SK-N-SH (cell line): ENCODE data around the gene FTCD. TPM values are rescaled to one million over a fixed set of nuclear protein-coding genes. Genes with fewer than 3 reads are reported as not detected.

ENCODE experiments used
- CTCF ChIA-PET: fragments of 300-600, 350-600 bp; formaldehyde crosslinking; extraction: SDS; loops from one replicate; lab custom pipeline; 2021; lab: Yijun Ruan, JAX
- POLR2A ChIA-PET: fragments of 350-600 bp; sonication (Branson Sonifier 250); formaldehyde crosslinking; extraction: SDS; loops from one replicate; lab custom pipeline; 2020; ENCODE audit warnings: antibody characterized with exemption, inconsistent platforms; lab: Yijun Ruan, JAX
- DNase-seq: peaks from one replicate; pipeline ENCODE4 v3.0.0; 2012
- H2AFZ ChIP-seq: fragments of 200-600 bp; sonication (generic); 2 replicates; pipeline ENCODE4 v1.8.1; 2016; ENCODE audit warnings: antibody characterized with exemption, mild to moderate bottlenecking, low read depth
- H3F3A ChIP-seq: fragments of 200-600 bp; sonication (generic); replicated peaks from 2 replicates; pipeline ENCODE3; 2016; ENCODE audit warnings: antibody characterized with exemption, mild to moderate bottlenecking; ENCODE audit not compliant: insufficient read depth
- H3K27ac ChIP-seq, 2 experiments: fragments of 200-500 bp in 1 of 2; fragments of 200-600 bp in 1 of 2; sonication (Bioruptor generic) in 1 of 2; sonication (generic), shearing (Covaris generic) in 1 of 2; 2 replicates each; pipeline versions ENCODE4 v1.5.1 to v1.6.1; 2014 to 2016; ENCODE audit warnings: low read depth in 2 of 2, inconsistent platforms in 1 of 2, low read length in 1 of 2, mild to moderate bottlenecking in 1 of 2, mixed read lengths in 1 of 2
- H3K27me3 ChIP-seq: fragments of 200-600 bp; sonication (generic), shearing (Covaris generic); 2 replicates; pipeline ENCODE4 v1.6.1; 2016; ENCODE audit warnings: mixed run types; ENCODE audit not compliant: insufficient read depth
- H3K36me3 ChIP-seq, 2 experiments: fragments of 200-500 bp in 1 of 2; fragments of 200-600 bp in 1 of 2; sonication (Bioruptor generic) in 1 of 2; sonication (generic) in 1 of 2; replicated peaks in 1 of 2; 2 replicates each; pipeline versions ENCODE3 to v1.5.1; 2014 to 2016; ENCODE audit warnings: low read length in 1 of 2, mild to moderate bottlenecking in 1 of 2; ENCODE audit not compliant: insufficient read depth in 2 of 2, control insufficient read depth in 1 of 2
- H3K4me1 ChIP-seq, 2 experiments: fragments of 200-500 bp in 1 of 2; fragments of 200-600 bp in 1 of 2; sonication (Bioruptor generic) in 1 of 2; sonication (generic), shearing (Covaris generic) in 1 of 2; 2 replicates each; pipeline versions ENCODE4 v1.5.1 to v1.6.1; 2014 to 2016; ENCODE audit warnings: low read depth in 1 of 2, low read length in 1 of 2, mixed run types in 1 of 2; ENCODE audit not compliant: insufficient read depth in 2 of 2, control insufficient read depth in 1 of 2
- H3K4me2 ChIP-seq: fragments of 200-600 bp; sonication (generic), shearing (Covaris generic); 2 replicates; pipeline ENCODE4 v1.6.1; 2017; ENCODE audit warnings: mixed run types
- H3K4me3 ChIP-seq, 2 experiments: fragments of 200-500 bp in 1 of 2; fragments of 200-600 bp in 1 of 2; sonication (Bioruptor generic) in 1 of 2; sonication (generic), shearing (Covaris generic) in 1 of 2; 2 replicates each; pipeline versions ENCODE4 v1.5.1 to v1.8.1; 2014 to 2016; ENCODE audit warnings: low read depth in 2 of 2, inconsistent platforms in 1 of 2, low read length in 1 of 2, mild to moderate bottlenecking in 1 of 2, mixed read lengths in 1 of 2, moderate library complexity in 1 of 2
- H3K79me2 ChIP-seq: fragments of 200-600 bp; sonication (generic); 2 replicates; pipeline ENCODE4 v1.8.1; 2017; ENCODE audit warnings: mild to moderate bottlenecking; ENCODE audit not compliant: insufficient read depth
- H3K9ac ChIP-seq: fragments of 200-600 bp; sonication (generic); 2 replicates; pipeline ENCODE4 v1.6.1; 2017; ENCODE audit warnings: mixed run types
- H3K9me2 ChIP-seq: fragments of 200-600 bp; sonication (generic); 2 replicates; pipeline ENCODE4 v1.6.1; 2017; ENCODE audit warnings: mixed run types
- H3K9me3 ChIP-seq: fragments of 200-600 bp; sonication (generic); 2 replicates; pipeline ENCODE4 v1.6.1; 2017; ENCODE audit warnings: mixed run types, mild to moderate bottlenecking, moderate library complexity
- H4K20me1 ChIP-seq: fragments of 200-600 bp; sonication (generic); 2 replicates; pipeline ENCODE4 v1.6.1; 2017; ENCODE audit warnings: mild to moderate bottlenecking, mixed run types; ENCODE audit not compliant: insufficient read depth
- EZH2phosphoT487 ChIP-seq: fragments of 200-600 bp; sonication (generic); IDR thresholded peaks from 2 replicates; pipeline ENCODE4 v1.6.1; 2017; ENCODE audit warnings: low read depth, mixed run types, mild to moderate bottlenecking, antibody characterized with exemption, moderate library complexity, borderline replicate concordance
- MXI1 ChIP-seq: IDR thresholded peaks from 2 replicates; pipeline ENCODE4 v1.6.1; 2012; ENCODE audit warnings: mild to moderate bottlenecking, low read depth, low read length, improper control_type of control experiment
- RCOR1 ChIP-seq: fragments of 150-350 bp; IDR thresholded peaks from 2 replicates; pipeline ENCODE4 v1.6.1; 2017; ENCODE audit warnings: antibody characterized with exemption, low read length
- RFX5 ChIP-seq: IDR thresholded peaks from 2 replicates; pipeline ENCODE4 v1.6.1; 2012; ENCODE audit warnings: mild to moderate bottlenecking, improper control_type of control experiment, low read length
- SMC3 ChIP-seq: IDR thresholded peaks from 2 replicates; pipeline ENCODE4 v1.6.1; 2012; ENCODE audit warnings: low read depth, low read length, improper control_type of control experiment
- WGBS: methylation state at CpG from one replicate; pipeline ENCODE4 v1.1.6; 2017; ENCODE audit warnings: low lambda C conversion rate; 5-methylcytosine and 5-hydroxymethylcytosine counted together
- polyA plus RNA-seq, 3 experiments: library from polyadenylated mRNA; depleted of rRNA; stranded (reverse); fragments of >200 nt; gene quantifications; 2 replicates each; pipeline ENCODE4 v1.2.3, GENCODE V29; 2012
- TF ChIP-seq, protein P1 (sequence below): IDR thresholded peaks from 2 replicates; pipeline ENCODE4 v1.4.0; 2012; ENCODE audit warnings: low read depth
- TF ChIP-seq, protein P2 (sequence below): IDR thresholded peaks from 2 replicates; pipeline ENCODE4 v1.4.0; 2012; ENCODE audit warnings: low read depth, borderline replicate concordance
- TF ChIP-seq, protein P3 (sequence below): fragments of 150-350 bp; IDR thresholded peaks from 2 replicates; pipeline ENCODE4 v1.6.1; 2017; ENCODE audit warnings: antibody characterized with exemption, low read length, low read depth, borderline replicate concordance
- TF ChIP-seq, protein P4 (sequence below): IDR thresholded peaks from 2 replicates; pipeline ENCODE4 v1.4.0; 2012; ENCODE audit warnings: low read depth, borderline replicate concordance
- TF ChIP-seq, protein P5 (sequence below): fragments of 150-350 bp; IDR thresholded peaks from 2 replicates; pipeline ENCODE4 v1.6.1; 2016; ENCODE audit warnings: mild to moderate bottlenecking, low read depth, low read length
- TF ChIP-seq, protein P6 (sequence below): fragments of 200-600 bp; sonication (generic); IDR thresholded peaks from 2 replicates; pipeline ENCODE4 v1.6.1; 2017; ENCODE audit warnings: antibody characterized with exemption, mild to moderate bottlenecking, moderate library complexity
- TF ChIP-seq, protein P7 (sequence below): IDR thresholded peaks from 2 replicates; pipeline ENCODE4 v1.6.1; 2012; ENCODE audit warnings: mild to moderate bottlenecking, low read depth, low read length, moderate library complexity

The FTCD gene
- polyA plus RNA-seq, 1 of the 3 experiments (the other 2 are of a cell fraction): 0.33 TPM

DNA sequence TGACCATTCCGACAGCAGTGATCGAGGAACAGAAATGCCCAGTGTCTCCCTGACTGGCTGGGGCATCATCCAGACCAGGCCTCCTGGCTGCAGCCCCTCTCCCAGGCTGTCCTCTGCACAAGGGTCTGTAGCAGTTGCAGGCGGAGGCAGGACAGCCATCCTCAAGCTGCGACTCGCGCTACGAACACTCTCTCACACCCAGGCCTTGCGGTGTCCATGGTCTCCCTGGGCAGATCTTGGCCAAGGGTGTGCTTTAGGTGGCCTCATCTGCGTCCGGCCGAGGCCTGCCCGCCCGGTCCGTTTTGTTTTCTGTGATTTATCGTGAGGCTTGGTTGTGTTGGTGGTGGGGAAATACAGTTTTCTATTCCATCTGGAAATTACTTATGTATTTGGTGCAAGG lies 15.7 kb downstream of the FTCD start:
- CTCF ChIA-PET: no interaction called here
- H3K27ac ChIP-seq: no peak overlapping the region
- no peaks in the 10 kb centered on the region for H3F3A ChIP-seq
- no peaks in the 10 kb centered on the region for H3K79me2 ChIP-seq
- DNase-seq: no peak
- H3K9ac ChIP-seq: no peak overlapping the region
- 83% methylated on average over 12 of the region's 15 CpGs for WGBS
- H3K4me3 ChIP-seq: no peak overlapping the region
- H3K4me2 ChIP-seq: no peak overlapping the region
- H4K20me1 ChIP-seq: no peaks in the 10 kb centered on the region
- TF ChIP-seq, protein P1, sequence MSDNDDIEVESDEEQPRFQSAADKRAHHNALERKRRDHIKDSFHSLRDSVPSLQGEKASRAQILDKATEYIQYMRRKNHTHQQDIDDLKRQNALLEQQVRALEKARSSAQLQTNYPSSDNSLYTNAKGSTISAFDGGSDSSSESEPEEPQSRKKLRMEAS: no peak
- TF ChIP-seq, protein P2, sequence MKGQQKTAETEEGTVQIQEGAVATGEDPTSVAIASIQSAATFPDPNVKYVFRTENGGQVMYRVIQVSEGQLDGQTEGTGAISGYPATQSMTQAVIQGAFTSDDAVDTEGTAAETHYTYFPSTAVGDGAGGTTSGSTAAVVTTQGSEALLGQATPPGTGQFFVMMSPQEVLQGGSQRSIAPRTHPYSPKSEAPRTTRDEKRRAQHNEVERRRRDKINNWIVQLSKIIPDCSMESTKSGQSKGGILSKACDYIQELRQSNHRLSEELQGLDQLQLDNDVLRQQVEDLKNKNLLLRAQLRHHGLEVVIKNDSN: no peak
- TF ChIP-seq, protein P3, sequence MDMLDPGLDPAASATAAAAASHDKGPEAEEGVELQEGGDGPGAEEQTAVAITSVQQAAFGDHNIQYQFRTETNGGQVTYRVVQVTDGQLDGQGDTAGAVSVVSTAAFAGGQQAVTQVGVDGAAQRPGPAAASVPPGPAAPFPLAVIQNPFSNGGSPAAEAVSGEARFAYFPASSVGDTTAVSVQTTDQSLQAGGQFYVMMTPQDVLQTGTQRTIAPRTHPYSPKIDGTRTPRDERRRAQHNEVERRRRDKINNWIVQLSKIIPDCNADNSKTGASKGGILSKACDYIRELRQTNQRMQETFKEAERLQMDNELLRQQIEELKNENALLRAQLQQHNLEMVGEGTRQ: no peak
- TF ChIP-seq, protein P4, sequence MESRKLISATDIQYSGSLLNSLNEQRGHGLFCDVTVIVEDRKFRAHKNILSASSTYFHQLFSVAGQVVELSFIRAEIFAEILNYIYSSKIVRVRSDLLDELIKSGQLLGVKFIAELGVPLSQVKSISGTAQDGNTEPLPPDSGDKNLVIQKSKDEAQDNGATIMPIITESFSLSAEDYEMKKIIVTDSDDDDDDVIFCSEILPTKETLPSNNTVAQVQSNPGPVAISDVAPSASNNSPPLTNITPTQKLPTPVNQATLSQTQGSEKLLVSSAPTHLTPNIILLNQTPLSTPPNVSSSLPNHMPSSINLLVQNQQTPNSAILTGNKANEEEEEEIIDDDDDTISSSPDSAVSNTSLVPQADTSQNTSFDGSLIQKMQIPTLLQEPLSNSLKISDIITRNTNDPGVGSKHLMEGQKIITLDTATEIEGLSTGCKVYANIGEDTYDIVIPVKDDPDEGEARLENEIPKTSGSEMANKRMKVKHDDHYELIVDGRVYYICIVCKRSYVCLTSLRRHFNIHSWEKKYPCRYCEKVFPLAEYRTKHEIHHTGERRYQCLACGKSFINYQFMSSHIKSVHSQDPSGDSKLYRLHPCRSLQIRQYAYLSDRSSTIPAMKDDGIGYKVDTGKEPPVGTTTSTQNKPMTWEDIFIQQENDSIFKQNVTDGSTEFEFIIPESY: no peak
- TF ChIP-seq, protein P5, sequence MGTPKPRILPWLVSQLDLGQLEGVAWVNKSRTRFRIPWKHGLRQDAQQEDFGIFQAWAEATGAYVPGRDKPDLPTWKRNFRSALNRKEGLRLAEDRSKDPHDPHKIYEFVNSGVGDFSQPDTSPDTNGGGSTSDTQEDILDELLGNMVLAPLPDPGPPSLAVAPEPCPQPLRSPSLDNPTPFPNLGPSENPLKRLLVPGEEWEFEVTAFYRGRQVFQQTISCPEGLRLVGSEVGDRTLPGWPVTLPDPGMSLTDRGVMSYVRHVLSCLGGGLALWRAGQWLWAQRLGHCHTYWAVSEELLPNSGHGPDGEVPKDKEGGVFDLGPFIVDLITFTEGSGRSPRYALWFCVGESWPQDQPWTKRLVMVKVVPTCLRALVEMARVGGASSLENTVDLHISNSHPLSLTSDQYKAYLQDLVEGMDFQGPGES: no peak
- TF ChIP-seq RCOR1: no peak
- TF ChIP-seq, protein P6, sequence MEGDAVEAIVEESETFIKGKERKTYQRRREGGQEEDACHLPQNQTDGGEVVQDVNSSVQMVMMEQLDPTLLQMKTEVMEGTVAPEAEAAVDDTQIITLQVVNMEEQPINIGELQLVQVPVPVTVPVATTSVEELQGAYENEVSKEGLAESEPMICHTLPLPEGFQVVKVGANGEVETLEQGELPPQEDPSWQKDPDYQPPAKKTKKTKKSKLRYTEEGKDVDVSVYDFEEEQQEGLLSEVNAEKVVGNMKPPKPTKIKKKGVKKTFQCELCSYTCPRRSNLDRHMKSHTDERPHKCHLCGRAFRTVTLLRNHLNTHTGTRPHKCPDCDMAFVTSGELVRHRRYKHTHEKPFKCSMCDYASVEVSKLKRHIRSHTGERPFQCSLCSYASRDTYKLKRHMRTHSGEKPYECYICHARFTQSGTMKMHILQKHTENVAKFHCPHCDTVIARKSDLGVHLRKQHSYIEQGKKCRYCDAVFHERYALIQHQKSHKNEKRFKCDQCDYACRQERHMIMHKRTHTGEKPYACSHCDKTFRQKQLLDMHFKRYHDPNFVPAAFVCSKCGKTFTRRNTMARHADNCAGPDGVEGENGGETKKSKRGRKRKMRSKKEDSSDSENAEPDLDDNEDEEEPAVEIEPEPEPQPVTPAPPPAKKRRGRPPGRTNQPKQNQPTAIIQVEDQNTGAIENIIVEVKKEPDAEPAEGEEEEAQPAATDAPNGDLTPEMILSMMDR: no peak
- TF ChIP-seq, protein P7, sequence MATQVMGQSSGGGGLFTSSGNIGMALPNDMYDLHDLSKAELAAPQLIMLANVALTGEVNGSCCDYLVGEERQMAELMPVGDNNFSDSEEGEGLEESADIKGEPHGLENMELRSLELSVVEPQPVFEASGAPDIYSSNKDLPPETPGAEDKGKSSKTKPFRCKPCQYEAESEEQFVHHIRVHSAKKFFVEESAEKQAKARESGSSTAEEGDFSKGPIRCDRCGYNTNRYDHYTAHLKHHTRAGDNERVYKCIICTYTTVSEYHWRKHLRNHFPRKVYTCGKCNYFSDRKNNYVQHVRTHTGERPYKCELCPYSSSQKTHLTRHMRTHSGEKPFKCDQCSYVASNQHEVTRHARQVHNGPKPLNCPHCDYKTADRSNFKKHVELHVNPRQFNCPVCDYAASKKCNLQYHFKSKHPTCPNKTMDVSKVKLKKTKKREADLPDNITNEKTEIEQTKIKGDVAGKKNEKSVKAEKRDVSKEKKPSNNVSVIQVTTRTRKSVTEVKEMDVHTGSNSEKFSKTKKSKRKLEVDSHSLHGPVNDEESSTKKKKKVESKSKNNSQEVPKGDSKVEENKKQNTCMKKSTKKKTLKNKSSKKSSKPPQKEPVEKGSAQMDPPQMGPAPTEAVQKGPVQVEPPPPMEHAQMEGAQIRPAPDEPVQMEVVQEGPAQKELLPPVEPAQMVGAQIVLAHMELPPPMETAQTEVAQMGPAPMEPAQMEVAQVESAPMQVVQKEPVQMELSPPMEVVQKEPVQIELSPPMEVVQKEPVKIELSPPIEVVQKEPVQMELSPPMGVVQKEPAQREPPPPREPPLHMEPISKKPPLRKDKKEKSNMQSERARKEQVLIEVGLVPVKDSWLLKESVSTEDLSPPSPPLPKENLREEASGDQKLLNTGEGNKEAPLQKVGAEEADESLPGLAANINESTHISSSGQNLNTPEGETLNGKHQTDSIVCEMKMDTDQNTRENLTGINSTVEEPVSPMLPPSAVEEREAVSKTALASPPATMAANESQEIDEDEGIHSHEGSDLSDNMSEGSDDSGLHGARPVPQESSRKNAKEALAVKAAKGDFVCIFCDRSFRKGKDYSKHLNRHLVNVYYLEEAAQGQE: no peak
- TF ChIP-seq SMC3: no peak
- TF ChIP-seq EZH2phosphoT487: no peak
- no peak for TF ChIP-seq RFX5
- TF ChIP-seq MXI1: no peak
- TF ChIP-seq, all 33 proteins: peak for 0
- POLR2A ChIA-PET: no interaction called here
- H3K9me2 ChIP-seq: no peaks in the 10 kb centered on the region
- no peaks in the 10 kb centered on the region for H3K9me3 ChIP-seq
- no peaks in the 10 kb centered on the region for H3K36me3 ChIP-seq
- H3K4me1 ChIP-seq: peaks cover 0 to 7% of the 10 kb centered on the region in 2 experiments; a peak in 1 of 4 replicates
- no peak overlapping the region for H2AFZ ChIP-seq
- H3K27me3 ChIP-seq: no peaks in the 10 kb centered on the region
